SH-SY5Y (cell line): Measurements from ENCODE around the gene OSBPL5.

Experiments used
- GATA2 ChIP-seq: IDR thresholded peaks from 2 replicates; pipeline ENCODE4 v1.6.1; 2011; ENCODE audit warnings: mild to moderate bottlenecking, low read depth, low read length
- GATA3 ChIP-seq: IDR thresholded peaks from 2 replicates; pipeline ENCODE4 v1.6.1; 2011; ENCODE audit warnings: low read depth, mild to moderate bottlenecking, low read length, moderate library complexity

DNA sequence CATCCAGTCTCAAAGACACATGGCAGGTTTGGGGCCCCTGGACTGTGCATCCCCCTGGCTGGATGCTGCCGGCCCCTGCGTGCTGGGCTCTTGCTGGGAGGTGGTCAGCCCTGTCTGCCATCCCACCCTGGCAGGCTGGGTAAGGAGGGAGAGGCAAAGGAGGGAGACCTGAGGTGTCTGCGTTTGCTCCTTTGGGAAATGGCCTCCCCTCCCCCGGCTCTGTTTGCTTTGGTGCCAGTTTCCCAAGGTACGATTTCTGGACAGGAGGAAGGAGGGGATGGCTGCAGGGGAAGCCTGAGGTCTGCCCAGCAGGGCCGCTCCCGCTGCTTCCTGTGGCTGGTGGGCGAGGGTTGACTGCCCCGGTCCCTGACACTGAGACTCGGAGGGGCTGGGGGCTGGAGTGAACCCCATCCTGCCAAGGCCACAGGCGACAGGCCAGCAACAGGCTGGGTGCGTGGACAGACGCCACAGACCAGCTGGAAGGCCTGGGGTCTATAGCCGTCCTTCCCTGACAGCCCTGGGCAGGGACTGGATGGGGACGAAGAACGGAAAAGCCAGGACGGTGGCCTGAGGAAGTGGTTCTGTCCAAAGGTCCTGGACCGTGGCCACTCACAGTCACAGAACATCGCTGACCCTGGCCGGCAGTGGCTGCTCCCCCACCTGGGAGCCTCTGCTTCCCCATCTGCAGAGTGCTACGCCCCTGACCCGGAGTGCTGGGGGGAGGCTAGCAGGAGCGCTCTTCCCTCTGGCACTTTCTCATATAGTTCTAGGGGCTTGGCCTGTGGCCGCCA lies 38.0 kb downstream of the OSBPL5 start:
- no peak for TF ChIP-seq GATA2
- no peak for TF ChIP-seq GATA3
